GM10847 (cell line): ENCODE data around the gene CLEC10A.

Source experiments
- POLR2A ChIP-seq: IDR thresholded peaks from 2 replicates; pipeline ENCODE4 v1.6.1; 2011; ENCODE audit not compliant: insufficient read length; ENCODE audit errors: extremely low read depth

CLEC10A gene

GRCh38 chr17:7079581-7080455 lies at the start of gene CLEC10A:
Gene CLEC10A (minus strand): TSS chr17:7080251. CDS start chr17:7078812, 1,439 bp downstream.
- TF ChIP-seq POLR2A: no peak

GRCh38 chr17:7129311-7129710 lies 49.3 kb upstream of the CLEC10A start:
- no peak for TF ChIP-seq POLR2A

- no peak for TF ChIP-seq POLR2A
Observed at GRCh38 chr17:7128160-7128559, 48.1 kb upstream of the CLEC10A start.

- TF ChIP-seq POLR2A: no peak
Observed at GRCh38 chr17:7124923-7125322, 44.9 kb upstream of the CLEC10A start.

GRCh38 chr17:7123844-7124243 lies 43.8 kb upstream of the CLEC10A start:
- TF ChIP-seq POLR2A: no peak

GRCh38 chr17:7122381-7122780 lies 42.3 kb upstream of the CLEC10A start:
- TF ChIP-seq POLR2A: no peak

GRCh38 chr17:7120123-7120522 lies 40.1 kb upstream of the CLEC10A start:
- TF ChIP-seq POLR2A: no peak

GRCh38 chr17:7119314-7119713 lies 39.3 kb upstream of the CLEC10A start:
- no peak for TF ChIP-seq POLR2A

GRCh38 chr17:7114875-7115614 lies 35.0 kb upstream of the CLEC10A start:
- TF ChIP-seq POLR2A: no peak

GRCh38 chr17:7114241-7114874 lies 34.3 kb upstream of the CLEC10A start, which contains the start of gene ASGR2:
Gene ASGR2 (minus strand): TSS chr17:7114822. CDS start chr17:7114240, 582 bp downstream.
- TF ChIP-seq POLR2A: no peak

GRCh38 chr17:7113273-7114071 lies 33.4 kb upstream of the CLEC10A start:
- TF ChIP-seq POLR2A: no peak

GRCh38 chr17:7112510-7113108 lies 32.6 kb upstream of the CLEC10A start:
- TF ChIP-seq POLR2A: no peak

GRCh38 chr17:7111784-7112509 lies 31.9 kb upstream of the CLEC10A start:
- TF ChIP-seq POLR2A: no peak
